ENCODE data around the gene PADI1. TPM values are rescaled to one million over a fixed set of nuclear protein-coding genes. Genes with fewer than 3 reads are reported as not detected.

The PADI1 gene
- total RNA-seq, 1 experiment from 2014 or later = 1.9 TPM

GRCh38 chr1:17243274-17243673 is 38.3 kb downstream of the PADI1 start:
- DNase-seq (ENCODE audit: low read depth) = no peak

- DNase-seq (ENCODE audit: low read depth) = peak; percentile 80
These were observed 40.2 kb downstream of the PADI1 start for GRCh38 chr1:17244821-17245740.

- no peak for DNase-seq (ENCODE audit: low read depth)
These were observed 40.9 kb downstream of the PADI1 start for GRCh38 chr1:17245816-17246325.

- DNase-seq (ENCODE audit: low read depth) = no peak
These were observed 42.0 kb downstream of the PADI1 start for GRCh38 chr1:17246971-17247370.

- DNase-seq (ENCODE audit: low read depth) = peak; percentile 41
These were observed 43.9 kb downstream of the PADI1 start, which contains the start of gene PADI3 for GRCh38 chr1:17248781-17249180. TSS of gene PADI3 (plus strand) at chr1:17249098. CDS start at chr1:17249138, 40 bp downstream.

- peak; percentile 90 for DNase-seq (ENCODE audit: low read depth)
These were observed 45.7 kb downstream of the PADI1 start for GRCh38 chr1:17250601-17251000.

- DNase-seq (ENCODE audit: low read depth) = no peak
These were observed 46.3 kb downstream of the PADI1 start for GRCh38 chr1:17251246-17251645.

- DNase-seq (ENCODE audit: low read depth) = peak; percentile 96
These were observed 46.9 kb downstream of the PADI1 start for GRCh38 chr1:17251701-17252376.

- DNase-seq (ENCODE audit: low read depth) = no peak
These were observed 50.4 kb downstream of the PADI1 start for GRCh38 chr1:17255336-17255735.

GRCh38 chr1:17258116-17258757 is 53.3 kb downstream of the PADI1 start:
- peak; percentile 94 for DNase-seq (ENCODE audit: low read depth)

- DNase-seq (ENCODE audit: low read depth) = no peak
These were observed 53.8 kb downstream of the PADI1 start for GRCh38 chr1:17258758-17259130.

GRCh38 chr1:17259233-17259873 is 54.4 kb downstream of the PADI1 start:
- DNase-seq (ENCODE audit: low read depth) = peak; percentile 99

GRCh38 chr1:17260264-17260663 is 55.3 kb downstream of the PADI1 start:
- DNase-seq (ENCODE audit: low read depth) = no peak

GRCh38 chr1:17260738-17261137 is 55.8 kb downstream of the PADI1 start:
- DNase-seq (ENCODE audit: low read depth) = no peak

GRCh38 chr1:17263936-17264335 is 59.0 kb downstream of the PADI1 start:
- no peak for DNase-seq (ENCODE audit: low read depth)

GRCh38 chr1:17264470-17264869 is 59.5 kb downstream of the PADI1 start:
- no peak for DNase-seq (ENCODE audit: low read depth)

- peak; percentile 57 for DNase-seq (ENCODE audit: low read depth)
These were observed 60.2 kb downstream of the PADI1 start for GRCh38 chr1:17265162-17265561.

- DNase-seq (ENCODE audit: low read depth) = no peak
These were observed 61.0 kb downstream of the PADI1 start for GRCh38 chr1:17265950-17266349.

- no peak for DNase-seq (ENCODE audit: low read depth)
These were observed 66.2 kb downstream of the PADI1 start for GRCh38 chr1:17270891-17271765.

- DNase-seq (ENCODE audit: low read depth) = no peak
These were observed 67.1 kb downstream of the PADI1 start for GRCh38 chr1:17272066-17272465.

GRCh38 chr1:17272646-17273045 is 67.7 kb downstream of the PADI1 start:
- no peak for DNase-seq (ENCODE audit: low read depth)
